RCC 7860 (cell line): ENCODE results near the gene ANO3.

Source experiments
- DNase-seq: peaks from one replicate; pipeline ENCODE4 v3.0.0-alpha.2; 2015; ENCODE audit warnings: low spot score
- FAIRE-seq: peaks from 2 replicates; lab custom pipeline; 2012; peaks lifted over from hg19 to GRCh38; lab: Jason Lieb, UNC

The ANO3 gene

GRCh38 chr11:26483108-26483507 lies 151.2 kb downstream of the ANO3 start:
- FAIRE-seq (no peak), DNase-seq (no peak)

- FAIRE-seq: no peak
- DNase-seq: no peak
Measured at GRCh38 chr11:26490546-26490945, 158.6 kb downstream of the ANO3 start.

- FAIRE-seq (no peak), DNase-seq (no peak)
Measured at GRCh38 chr11:26493616-26494015, 161.7 kb downstream of the ANO3 start.

GRCh38 chr11:26507229-26507628 lies 175.3 kb downstream of the ANO3 start:
- no peak for DNase-seq
- FAIRE-seq: no peak

GRCh38 chr11:26510164-26510563 lies 178.2 kb downstream of the ANO3 start:
- no peak for DNase-seq
- FAIRE-seq: no peak

- DNase-seq: no peak
- no peak for FAIRE-seq
Measured at GRCh38 chr11:26510756-26511155, 178.8 kb downstream of the ANO3 start.

- DNase-seq (no peak), FAIRE-seq (no peak)
Measured at GRCh38 chr11:26512196-26512595, 180.3 kb downstream of the ANO3 start.

GRCh38 chr11:26519469-26519868 lies 187.5 kb downstream of the ANO3 start:
- DNase-seq (no peak), FAIRE-seq (no peak)

- no peak for FAIRE-seq
- no peak for DNase-seq
Measured at GRCh38 chr11:26522912-26523610, 191.1 kb downstream of the ANO3 start.

GRCh38 chr11:26527685-26528084 lies 195.8 kb downstream of the ANO3 start:
- DNase-seq (no peak), FAIRE-seq (no peak)

- FAIRE-seq: no peak
Measured at GRCh38 chr11:26537341-26537740, 205.4 kb downstream of the ANO3 start.

GRCh38 chr11:26539517-26539916 lies 207.6 kb downstream of the ANO3 start:
- DNase-seq (no peak), FAIRE-seq (no peak)

More at GRCh38 chr11:26537341-26537740, 205.4 kb downstream of the ANO3 start:
- DNase-seq: no peak

GRCh38 chr11:26541870-26542269 lies 209.9 kb downstream of the ANO3 start:
- no peak for FAIRE-seq
- DNase-seq: no peak

- no peak for FAIRE-seq
- DNase-seq: no peak
Measured at GRCh38 chr11:26549176-26549575, 217.2 kb downstream of the ANO3 start.

- no peak for DNase-seq
- no peak for FAIRE-seq
Measured at GRCh38 chr11:26550022-26550421, 218.1 kb downstream of the ANO3 start.

GRCh38 chr11:26551186-26551801 lies 219.4 kb downstream of the ANO3 start:
- peak; percentile 32 for FAIRE-seq
- DNase-seq: no peak

GRCh38 chr11:26553182-26553581 lies 221.3 kb downstream of the ANO3 start:
- FAIRE-seq: no peak
- DNase-seq: no peak

- DNase-seq (no peak), FAIRE-seq (no peak)
Measured at GRCh38 chr11:26554455-26554854, 222.5 kb downstream of the ANO3 start.

GRCh38 chr11:26556582-26556981 lies 224.7 kb downstream of the ANO3 start:
- DNase-seq (no peak), FAIRE-seq (no peak)

- no peak for FAIRE-seq
- no peak for DNase-seq
Measured at GRCh38 chr11:26557666-26558065, 225.7 kb downstream of the ANO3 start.

GRCh38 chr11:26558190-26558589 lies 226.3 kb downstream of the ANO3 start:
- no peak for DNase-seq
- FAIRE-seq: no peak

GRCh38 chr11:26569646-26570045 lies 237.7 kb downstream of the ANO3 start:
- FAIRE-seq (no peak), DNase-seq (no peak)
